Suppressor macrophage treated with lipopolysaccharide for 4 hours (primary cell): Measurements from ENCODE around the gene SEMA3F.
"Not testable (repeated sequence)": the region's sequence is repeated elsewhere in the genome, so short reads cannot be mapped to it uniquely, and the experiment has no call there.

Source experiments
- DNase-seq: peaks from one replicate; pipeline ENCODE4 v3.0.0-alpha.2; 2020

Gene SEMA3F

DNA sequence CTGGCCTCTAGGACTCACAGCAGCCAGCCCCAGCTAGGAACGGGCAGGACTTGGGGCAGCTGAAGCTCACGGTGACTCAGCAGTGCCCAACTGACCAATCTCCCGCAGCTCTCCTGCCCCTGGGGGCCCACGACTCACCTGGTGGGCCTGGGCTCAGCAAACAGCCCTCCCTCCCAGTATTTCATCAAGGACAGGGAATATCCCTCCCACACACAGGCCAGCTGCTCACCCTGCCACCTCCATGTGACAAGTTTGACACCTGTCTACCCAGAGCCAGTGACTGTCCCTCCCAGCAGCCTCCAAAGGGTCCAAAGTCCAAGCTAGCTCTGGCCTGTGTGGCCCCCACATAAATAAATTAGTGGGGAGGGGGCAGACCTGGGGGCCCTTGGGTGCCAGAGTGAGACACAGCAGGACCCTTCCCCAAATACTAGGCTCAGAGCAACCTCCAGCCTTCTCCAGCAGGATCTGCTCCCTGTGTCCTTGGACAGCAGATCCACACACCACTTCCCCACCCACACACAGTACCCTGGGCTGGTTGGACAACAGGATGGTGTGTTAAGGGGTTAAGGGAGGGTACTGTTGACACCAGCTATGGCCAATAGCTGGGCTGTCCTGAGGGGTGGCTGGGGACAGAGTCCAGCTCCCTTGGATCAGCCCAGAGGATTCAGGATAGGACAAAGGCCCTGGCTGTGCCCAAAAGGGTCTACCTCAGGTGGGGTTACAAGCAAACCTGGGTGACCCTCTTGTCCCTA, 40.6 kb downstream of the SEMA3F start:
- DNase-seq = no peak

DNA sequence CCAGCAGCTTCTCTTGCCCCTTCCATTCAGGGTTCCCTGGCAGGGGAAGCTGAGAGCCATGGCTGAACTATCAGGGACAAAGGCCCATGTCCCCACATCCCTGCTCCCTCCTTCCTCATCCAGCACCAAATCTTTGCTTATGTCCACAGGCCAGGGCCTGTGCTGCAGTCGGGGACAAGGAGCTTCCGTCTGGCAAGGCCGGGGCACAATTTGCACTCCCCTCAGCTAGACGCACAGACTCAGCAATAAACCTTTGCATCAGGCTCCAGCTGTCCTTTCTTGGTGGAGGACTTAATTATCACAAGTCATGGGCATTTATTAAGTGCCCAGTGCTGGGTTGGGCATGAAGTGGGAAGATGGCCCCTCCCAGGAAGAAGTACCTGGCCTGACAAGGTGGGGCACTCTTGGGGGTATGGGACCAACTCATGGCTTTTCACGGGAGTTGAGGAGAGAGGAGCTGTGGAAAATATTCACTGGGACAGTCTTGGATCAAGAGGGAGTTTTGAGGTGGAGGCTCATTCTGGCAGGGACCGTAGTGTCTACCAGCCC, 41.2 kb downstream of the SEMA3F start:
- DNase-seq = no peak

DNA sequence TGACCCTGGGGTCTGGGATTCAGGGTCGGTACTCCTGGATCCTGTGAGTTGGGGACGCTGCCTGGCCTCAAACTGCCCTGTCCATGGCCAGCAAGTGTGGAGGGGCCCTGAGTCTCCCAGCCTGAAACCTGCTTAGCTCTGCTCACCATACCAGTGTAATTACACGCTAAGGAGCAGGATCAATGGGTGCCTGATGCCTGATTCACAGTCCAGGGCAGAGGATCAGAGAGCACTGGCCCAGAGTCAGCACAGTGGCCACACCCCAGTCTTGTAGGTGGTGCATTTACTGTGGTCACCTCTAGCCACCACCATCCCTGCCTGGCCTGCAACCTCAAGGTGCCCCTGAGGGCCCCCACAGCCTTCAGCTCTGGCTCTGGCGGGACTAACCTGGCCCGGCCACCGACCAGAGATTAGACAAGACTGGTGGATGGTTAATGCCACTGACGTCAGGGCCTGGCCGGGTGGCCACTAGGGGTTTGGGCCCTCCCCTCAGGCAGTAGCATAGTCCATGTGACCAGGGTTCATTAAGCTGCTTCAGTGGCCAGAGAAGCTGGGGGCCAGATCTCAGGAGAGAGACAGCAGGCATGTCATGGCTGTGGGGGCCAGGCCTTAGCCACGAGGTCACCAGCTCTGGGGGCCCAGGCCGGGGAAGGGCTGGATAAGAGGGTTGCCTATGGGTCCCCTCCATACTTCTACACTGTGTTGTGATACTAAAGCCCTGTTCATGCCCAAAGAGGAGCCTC, 46.6 kb downstream of the SEMA3F start:
- DNase-seq = no peak

DNA sequence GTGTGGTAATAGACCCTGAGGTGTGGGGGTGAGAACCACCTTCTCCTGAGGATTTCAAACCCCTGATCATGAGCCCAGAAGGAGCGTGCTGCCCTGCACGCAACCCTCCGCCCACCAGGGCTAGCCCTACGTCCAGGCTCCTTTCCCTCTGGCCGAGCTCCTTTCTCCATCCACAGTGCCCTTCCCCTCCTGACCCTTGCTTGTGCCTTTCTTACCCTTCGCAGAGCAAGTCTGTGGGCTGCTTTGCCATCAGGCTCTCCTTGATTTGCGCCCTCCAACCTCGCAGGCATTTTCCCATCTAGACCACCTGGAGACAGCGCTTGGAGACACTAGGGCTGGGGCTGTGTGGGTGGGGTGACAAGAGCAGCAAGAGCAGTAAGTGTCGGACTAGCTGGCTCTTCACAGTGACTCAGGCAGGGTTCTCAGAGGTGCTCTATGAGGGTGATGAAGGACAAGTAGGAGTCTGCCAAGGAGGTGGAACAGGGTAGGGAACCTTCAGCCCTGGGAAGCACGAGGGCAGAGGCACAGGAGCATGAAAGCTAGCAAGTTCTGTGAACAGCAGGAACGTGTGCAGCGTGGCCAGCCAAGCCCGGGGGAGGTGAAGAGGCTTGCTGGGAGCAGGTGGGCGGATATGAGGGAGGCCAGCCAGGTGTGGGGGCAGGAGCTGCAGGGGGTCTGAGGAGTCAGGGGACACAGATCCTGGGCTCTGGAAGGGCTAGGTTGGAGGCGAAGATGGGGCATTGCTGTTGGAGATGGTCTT, 47.4 kb downstream of the SEMA3F start:
- DNase-seq = no peak

DNA sequence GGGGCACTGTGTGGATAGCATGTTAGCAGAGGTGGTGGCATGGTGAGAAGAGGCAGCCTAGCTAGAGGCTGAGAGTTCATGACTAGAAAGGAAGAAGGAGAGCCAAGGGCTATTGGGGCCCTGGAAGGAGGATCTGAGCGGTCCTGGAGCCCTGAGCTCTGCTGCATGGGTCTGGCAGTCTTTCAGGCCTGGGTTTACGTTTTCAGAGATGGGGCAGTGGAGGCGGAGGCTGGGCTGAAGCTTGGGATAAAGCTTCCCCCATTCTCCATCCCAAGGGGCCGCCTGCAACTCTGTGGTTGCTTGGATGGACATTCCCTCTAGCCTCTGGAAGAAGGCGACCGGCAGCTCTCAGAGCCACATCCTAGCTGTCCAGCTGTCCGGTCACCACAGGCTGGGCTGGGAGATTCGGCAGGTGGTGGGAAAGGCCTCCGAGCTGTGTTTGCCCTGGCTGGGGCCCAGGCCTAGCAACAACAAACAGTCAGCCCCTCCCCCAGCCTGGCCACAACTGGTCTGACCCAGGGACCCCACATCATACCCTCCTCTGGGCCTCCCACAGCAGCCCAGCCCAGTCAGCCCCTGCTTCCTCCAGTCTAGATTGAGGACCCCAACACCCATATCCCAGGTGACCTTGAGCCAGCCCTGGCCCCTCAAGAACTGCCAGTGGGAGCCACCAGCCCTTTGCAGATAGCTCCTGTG, 48.1 kb downstream of the SEMA3F start:
- DNase-seq = no peak

DNA sequence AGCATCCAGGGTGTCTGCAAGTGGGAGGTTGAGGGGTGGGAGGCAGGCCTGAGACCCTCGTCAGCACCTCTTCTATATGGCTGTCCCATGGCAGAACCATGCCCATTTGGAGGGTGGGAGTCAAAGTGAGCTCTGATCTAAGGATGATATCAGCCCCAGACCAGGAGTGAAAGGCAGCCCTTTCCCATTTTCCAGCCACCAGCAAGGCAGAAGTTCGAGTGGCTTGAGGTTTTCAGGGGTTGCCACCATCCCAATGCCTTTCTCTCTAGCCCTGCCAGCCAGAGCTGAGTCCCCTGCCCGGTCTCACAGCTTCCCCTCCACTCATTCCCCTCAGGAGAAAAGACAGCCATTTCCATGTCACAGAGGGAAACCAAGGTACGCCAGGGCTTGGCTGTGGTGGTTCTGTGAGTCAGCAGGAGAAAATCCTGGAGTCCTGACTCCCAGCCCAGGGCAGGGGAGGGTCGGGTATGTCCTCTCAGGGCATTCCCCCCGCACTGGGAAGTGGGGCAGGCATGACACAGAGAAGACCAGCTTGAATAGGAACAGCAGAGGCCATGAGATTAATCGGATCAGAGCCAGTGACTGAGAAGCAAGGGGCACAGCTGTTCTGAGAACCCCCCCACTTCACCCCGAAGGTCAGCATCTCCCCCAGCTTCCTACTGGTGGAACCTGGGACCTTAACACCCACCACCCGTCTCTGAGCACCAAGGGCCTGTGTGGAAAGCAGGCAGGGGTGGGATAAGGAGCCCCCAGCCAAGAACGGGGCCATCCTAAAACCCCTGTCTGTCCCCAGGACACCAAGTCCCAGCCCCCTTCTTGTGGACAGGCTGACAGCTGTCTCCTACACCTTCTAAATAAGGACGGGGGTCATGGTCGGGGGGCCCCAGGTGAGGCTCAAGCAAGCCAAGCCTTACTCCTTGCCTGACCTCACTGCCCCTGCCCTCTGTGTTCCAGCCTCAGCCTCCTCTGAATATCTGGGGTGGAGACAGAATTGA, 49.0 kb downstream of the SEMA3F start:
- no peak for DNase-seq

DNA sequence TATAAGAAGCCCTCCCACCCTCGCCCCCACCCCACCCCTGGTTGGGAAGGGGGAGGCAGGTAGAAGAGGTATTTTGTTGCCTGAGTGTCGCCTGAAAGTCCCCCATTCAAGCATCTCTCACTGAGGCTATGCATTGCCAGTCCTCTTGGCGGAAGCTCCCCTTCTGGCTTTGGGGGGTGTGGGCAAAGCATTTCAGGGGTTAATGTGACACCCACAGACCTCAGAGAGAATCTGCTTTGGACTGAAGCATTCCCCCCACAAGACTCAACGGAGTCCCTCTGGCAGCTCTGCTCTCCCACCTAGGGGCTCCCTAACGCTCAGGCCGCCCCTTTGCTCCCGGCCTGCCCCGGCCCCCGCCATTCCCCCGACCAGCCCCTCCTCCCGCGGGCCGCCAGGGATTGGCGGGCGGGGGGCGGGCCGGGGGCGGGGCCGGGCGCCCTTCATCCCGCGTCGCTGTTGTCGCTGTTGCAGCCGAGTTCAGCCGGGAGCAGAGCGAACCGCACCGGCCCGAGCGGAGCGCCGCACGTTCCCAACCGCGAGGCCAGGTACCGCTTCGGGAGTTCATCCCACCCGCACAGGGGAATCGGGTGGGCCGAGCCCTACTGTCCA, 49.8 kb downstream of the SEMA3F start, which contains the start of gene SLC38A3:
TSS of gene SLC38A3 (plus strand) at position 468 of the 609 bp plus-strand sequence. CDS start 8,929 bp downstream, outside the sequence.
- DNase-seq = no peak

DNA sequence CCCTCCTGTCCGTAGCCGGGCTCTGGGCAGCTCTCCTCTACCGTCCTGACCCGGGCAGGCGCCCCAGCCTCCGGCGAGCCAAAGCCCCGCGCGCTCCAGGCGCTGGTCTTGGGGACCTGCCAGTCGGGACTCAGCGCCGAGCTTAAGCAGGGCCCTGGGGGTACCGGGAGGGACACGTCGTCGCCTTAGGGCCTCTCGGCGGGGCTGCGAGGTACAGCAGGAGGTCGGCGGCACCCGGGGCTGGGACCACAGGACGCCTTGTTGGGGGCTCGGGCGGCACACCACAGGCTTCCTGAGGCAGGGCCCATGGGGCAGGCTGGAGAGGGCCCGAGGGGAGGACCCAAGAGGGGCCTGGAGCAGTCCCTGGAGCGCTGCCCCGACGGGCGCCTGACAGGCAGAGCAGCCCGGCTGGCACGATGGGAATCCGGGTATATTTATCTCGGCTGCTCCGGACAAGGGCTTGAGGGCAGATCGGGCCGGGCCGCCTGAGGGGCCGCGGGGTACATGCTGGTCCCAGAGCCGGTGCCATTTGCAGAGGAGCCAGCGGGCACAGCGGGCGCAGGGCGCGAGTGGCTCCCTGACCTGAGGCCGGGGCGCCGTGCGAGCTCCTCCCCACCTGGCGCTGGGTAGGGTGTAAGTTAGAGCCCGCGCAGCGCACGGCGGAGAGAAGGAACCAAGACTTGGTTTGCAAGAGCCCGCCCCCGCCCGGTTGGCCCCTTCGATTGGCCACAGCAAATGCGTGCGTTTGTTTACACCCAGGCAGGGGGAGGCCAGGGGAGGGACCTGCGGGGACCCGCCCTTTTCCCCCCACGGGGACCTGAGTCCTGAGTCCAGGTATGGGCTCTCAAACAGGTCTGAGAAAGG, 50.5 kb downstream of the SEMA3F start:
- DNase-seq = no peak

DNA sequence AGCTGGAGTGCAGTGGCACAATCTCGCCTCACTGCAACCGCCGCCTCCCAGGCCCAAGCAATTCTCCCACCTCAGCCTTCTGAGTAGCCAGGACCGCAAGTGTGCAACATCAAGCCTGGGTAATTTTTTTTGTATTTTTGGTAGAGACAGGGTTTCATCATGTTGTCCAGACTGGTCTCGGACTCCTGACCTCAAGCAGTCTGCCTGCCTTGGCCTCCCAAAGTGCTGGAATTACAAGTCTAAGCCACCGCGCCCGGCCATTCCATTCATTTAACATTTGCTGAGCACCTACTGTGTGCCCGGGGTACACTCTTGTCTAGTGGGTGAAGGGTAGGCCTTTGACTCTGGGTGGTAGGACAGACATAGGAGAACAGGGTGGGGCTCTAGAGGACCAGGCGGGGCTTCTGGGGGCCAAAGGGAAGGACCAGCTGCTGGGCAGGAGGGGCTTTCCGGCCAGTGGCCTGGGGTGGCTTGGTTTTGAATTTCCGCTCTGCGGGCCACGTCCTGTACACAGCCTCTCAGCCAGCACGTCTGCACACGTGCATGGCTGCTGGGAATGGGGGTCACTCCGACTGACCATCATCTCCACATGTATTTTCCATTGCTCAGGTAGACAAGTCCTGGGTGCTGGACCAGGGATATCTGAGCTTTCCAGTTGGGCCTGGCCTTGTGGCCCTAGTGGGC, 52.4 kb downstream of the SEMA3F start:
- DNase-seq = no peak

DNA sequence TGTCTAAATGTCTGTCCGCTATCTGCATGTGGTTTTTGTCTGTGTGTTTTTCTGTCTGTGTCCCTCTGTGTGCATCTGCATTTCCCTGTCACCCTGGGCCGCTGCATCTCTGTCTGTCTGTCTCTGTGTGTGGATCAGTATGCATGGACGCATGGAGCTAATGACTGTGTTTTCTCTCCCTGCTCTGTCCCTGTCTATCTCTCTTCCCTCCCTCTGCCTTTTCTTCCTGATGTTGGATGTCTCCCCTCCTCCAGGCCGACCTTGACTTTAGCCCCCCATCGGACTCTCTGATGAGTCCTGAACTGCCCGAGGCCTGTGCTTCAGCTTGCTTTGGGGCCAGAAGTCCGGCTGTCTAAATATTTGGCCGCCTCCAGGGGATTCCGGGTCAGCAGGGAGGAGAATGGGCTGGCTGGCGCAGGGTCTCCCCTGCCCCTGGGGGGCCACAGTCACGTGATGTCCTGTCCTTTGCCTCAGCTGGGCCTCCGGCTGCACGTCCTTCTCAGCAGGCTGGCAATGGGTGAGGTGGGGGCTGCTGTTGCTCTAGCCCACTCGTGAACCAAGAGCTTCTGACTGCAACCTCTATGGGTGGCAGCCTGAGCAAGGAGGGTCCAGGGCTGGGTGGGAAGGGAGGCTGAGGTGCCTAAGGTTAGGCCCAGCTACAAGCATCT, 53.7 kb downstream of the SEMA3F start:
- DNase-seq = no peak

DNA sequence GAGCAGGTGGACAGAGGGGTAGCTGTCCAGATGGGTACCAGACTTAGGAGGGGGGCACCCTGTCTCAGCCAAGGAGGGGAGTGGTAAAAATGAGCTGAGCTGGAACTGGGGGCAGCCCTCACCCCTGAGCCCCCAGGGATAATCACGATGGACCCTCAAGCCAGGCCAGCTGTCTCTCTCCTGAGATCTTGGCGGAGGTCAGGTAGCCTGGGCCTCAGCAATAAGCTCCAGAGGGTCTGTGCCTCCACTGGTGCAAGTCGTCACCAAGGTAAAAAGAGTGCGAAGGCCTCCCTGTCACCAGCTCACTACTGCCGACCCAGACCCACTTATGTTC, 55.0 kb downstream of the SEMA3F start:
- DNase-seq = no peak

DNA sequence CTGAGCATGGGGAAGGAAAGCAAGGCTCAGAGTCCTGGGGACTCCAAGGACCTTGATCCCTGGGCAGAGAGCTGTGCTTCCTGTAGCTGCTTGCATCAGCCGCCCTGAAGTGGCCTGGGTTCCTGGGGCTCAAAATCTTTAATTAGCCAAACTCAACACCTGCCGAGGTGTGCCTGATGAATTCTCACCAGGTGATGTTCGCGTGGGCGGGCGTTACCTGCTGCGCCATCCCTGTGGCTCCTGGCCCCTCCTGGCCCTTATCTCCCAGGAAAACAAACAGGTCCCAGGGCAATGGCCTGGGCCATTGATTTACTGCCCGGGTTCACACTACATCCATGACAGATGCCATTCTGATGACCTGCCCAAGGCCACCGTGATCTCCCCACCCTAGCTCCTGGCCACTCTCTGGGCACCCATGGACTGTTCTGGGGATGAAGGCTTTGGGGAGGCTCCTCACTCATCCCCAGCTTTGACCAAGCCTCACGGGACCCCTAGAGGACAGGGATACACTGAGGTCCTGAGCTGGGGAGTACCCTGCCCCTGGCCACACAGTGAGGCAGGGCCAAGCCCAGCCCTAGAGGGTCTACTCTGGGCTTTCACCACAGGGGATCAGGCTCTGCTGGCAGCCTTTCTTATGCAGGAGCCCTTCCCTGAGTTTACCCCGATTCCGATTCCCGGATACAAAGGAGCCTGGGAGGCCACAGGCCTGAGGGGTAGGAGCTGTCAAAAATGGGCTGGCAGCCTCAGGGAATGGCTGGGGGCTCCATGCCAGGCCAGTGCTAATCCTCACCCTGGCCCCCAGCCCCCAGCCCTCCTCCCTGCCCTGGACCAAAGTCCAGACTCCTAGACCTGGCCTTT, 55.6 kb downstream of the SEMA3F start:
- no peak for DNase-seq

DNA sequence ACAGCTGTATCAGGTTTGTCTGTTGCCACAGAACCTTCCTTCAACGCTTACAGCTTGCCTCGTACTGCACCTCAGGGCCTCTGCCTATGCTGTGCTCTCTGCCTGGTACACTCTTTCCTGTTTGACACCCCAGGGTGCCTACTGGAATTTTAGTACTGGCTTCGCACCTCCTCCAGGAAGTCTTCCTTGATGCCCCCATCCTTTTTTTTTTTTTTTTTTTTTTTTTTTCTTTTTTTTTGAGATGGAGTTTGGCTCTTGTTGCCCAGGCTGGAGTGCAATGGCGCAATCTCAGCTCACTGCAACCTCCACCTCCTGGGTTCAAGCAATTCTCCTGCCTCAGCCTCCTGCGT, 56.2 kb downstream of the SEMA3F start:
- not testable (repeated sequence) for DNase-seq

DNA sequence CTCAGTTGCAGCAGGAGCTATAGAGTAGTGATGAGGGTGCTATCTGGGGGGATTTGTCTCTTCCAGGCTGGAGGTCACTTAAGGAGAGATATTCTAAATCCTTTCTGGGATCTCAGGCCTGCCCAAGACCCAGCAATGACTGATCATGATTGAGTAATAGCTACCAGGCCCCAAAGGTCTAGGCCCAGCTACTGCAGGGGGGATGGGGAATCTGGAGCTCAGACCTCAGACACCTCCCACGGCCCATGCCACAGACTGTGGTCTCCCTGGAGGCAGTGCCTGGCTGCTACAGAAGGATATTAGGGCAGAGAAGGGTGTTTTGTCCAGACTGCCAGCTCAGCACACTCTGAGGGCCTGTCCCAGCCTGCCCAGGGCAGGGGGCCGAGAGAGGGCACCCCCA, 56.8 kb downstream of the SEMA3F start:
- no peak for DNase-seq

DNA sequence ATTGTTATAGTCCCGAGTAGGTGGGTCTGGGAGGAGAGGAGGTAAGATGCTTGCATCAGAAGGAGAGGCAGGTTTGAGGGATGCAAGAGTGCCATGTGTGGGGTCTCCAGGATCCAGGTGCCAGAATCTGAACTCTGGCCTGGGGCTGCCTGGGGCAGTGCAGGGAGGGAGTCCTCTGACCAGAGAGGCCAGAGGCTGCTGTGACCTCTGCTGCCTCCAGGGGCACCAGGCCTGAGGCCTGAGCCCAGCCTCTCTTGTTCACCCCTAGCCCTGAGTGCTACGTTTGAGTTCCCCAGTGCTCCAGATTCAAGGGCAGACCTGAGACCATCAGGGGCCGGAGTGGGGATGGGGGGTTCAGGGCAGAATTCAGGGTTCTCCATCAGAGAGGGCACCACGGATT, 57.4 kb downstream of the SEMA3F start:
- no peak for DNase-seq

DNA sequence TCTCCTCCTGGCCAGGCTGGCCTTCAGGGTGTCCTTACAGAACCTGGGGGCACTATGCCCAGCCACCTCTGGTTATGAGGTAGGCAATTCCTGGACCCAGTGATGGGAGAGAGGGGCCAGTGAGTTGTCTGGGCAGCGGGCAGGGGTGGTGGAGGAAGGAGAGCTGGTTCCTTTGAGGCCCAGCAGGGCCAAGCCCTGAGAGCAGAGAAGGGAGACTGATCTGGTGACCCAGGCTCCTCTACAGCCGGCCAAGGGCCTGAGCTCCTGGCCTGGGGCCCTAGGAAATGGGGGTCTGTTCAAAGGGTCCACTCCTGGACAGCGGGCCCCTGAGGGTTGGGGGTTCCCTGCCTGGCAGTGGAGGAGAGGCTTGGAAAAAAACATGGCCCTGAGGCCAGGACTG, 57.8 kb downstream of the SEMA3F start:
- no peak for DNase-seq

DNA sequence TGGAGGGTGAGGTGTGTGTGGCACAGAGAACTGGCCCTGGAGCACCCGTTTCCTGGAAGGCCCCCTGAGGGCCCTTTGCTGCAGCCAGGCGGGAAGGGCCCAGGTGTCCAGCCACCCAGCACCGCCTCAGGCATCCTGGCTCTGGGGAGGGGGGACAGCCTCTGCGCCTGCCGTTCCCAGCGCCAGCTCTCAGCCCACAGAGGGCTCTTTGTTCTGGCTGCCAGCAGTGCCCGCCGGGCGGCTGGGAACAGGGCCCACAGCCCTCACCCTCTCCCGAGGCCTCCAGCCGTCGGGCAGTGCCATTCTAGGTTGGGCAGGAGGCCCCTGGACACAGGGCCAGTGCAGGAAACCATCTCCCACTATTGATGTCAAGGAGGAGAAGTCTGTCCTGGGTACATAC, 58.2 kb downstream of the SEMA3F start:
- no peak for DNase-seq

DNA sequence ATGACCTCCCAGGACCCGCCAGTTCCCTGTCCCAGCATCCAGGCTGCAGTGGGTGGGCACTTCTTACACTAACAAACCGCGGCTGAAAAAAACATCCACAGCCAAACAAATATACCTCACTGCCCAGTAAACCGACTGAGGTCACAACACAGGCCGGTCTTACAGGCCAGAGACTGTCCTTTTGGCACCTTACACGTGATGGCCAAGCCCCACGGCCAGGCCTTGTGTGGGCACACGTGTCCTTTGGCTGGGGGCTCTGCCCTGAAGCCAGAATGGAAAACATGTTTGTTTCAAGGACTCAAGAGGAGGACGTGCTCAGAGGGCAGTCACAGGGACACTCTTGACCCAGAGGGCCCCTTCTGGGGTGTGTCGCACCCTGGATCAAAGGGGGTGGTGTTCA, 59.7 kb downstream of the SEMA3F start:
- DNase-seq = no peak
